HG03460 (cell line): Measurements from ENCODE around the gene ASB18.
"Not testable (repeated sequence)": the region's sequence is repeated elsewhere in the genome, so short reads cannot be mapped to it uniquely, and the experiment has no call there.

Experiments
- ATAC-seq: cut with Tn5 transposase; IDR thresholded peaks from one replicate; pipeline ENCODE4 v1.9.1; 2021; ENCODE audit not compliant: unreplicated experiment

Gene ASB18

GRCh38 chr2:236287656-236288055, 23.4 kb upstream of the ASB18 start:
- no peak for ATAC-seq

GRCh38 chr2:236286873-236287545, 22.8 kb upstream of the ASB18 start:
- no peak for ATAC-seq

GRCh38 chr2:236284208-236284607, 20.0 kb upstream of the ASB18 start:
- ATAC-seq: no peak

- ATAC-seq: no peak
These were observed 18.2 kb upstream of the ASB18 start for GRCh38 chr2:236282406-236282805.

DNA sequence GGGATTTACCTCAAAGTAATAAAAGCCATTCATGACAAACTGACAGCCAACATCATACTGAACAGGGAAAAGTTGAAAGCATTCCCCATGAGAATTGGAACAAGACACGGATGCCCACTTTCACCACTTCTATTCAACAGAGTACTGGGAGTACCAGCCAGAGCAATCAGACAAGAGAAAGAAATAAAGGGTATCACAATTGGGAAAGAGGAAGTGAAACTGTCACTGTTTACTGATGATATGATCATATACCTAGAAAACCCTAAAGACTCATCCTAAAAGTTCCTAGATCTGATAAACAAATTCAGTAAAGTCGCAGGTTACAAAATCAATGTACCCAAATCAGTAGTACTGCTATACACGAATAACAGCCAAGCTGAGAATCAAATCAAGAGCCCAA, 17.2 kb upstream of the ASB18 start:
- no peak for ATAC-seq

DNA sequence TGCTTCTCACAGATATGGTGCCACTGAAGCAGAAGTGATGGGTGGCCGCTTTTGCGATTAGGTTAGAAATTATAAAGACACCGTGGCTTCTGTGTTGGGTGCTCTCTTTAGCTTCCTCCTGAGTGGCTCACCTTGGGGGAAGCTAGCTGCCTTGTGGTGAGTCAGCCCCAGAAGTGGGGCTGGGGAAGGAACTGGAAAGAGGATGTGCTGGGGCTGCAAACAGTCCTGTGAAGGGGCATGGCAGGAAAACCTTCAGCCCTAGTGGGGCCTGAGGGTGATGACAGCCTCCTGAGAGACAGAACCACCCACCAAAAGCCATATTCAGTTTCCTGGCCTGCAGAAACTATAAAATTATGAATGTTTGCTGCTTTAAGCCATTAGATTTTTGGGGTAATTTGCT, 8.9 kb upstream of the ASB18 start:
- ATAC-seq: no peak

GRCh38 chr2:236271851-236272250, 7.6 kb upstream of the ASB18 start:
- ATAC-seq: no peak

- ATAC-seq: not testable (repeated sequence)
These were observed 5.7 kb upstream of the ASB18 start for GRCh38 chr2:236269876-236270275.

DNA sequence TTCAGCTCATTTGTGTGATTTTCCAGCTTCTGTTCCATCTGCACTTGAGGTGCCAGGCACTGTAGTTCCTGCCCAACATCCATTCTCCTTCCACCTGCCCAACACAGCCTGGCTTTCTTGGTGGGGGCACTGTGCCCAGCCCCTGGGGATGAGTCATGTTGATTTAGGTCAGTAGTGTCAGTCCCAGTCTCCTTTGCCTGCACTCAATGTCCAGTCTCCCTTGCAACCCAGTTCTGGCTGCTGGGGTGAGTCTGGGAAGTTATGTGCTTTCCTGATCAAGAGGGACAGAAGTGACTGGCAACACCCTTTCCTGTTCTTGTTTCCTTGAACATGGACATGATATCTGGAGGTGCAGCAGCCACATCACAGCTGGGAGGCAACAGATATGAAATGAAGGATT, 1.5 kb upstream of the ASB18 start:
- no peak for ATAC-seq

DNA sequence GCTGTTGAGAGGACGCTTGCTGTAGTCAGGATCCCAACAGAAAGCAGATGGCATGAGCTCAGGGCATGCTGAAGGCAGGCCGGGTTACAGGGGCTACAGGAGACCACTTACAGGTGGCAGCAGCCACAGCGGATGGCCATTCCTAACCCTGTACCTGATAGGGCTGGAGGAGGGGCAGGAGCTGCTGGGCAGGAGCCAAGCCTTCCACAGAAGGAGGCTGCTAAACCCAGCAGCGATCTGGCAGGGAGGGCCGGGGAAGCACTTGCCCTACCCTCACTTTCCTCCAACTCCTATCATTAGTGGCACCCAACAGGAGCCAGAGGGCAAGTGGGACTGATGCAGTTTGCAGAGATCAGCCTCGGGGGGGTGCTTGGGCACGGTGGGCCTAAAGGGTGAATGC, 2.0 kb downstream of the ASB18 start:
- ATAC-seq: no peak

DNA sequence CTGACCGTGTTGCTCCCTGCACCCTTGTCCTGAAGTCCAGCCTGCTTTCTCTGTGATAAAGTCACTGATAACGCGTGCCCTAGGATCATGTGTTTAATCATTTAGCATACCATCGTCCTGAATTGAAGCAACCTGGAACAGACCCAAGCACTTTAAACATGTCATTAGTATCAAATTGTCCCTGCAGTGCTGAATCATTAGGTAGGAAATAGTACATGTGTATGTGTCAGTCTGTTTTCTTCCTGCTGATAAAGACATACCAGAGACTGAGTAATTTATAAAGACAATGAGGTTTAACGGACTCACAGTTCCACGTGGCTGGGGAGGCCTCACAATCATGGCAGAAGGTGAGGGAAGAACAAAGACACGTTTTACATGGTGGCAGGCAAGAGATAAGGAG, 2.8 kb downstream of the ASB18 start:
- no peak for ATAC-seq

DNA sequence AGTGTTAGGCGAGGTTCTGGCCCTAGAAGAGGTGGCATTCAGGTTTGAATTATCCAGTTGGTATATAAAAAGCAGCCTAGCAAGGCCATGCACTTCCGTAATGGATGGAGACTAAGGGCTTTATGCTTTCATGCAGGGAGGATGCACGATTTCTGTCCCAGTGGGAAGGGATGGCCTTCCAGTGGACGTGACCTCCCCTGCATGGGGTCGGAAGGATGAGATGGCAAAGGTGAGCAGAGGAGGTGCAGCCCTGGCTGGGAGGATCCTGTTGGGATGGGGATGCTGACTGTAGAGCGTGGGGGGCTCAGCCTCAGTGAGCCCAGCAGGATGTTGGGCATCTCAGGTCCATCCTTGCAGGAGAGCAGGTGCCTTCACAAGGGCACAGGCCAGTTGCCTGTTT, 4.8 kb downstream of the ASB18 start:
- no peak for ATAC-seq

- no peak for ATAC-seq
These were observed 6.6 kb downstream of the ASB18 start for GRCh38 chr2:236257575-236257974.

- no peak for ATAC-seq
These were observed 7.1 kb downstream of the ASB18 start for GRCh38 chr2:236257136-236257535.

DNA sequence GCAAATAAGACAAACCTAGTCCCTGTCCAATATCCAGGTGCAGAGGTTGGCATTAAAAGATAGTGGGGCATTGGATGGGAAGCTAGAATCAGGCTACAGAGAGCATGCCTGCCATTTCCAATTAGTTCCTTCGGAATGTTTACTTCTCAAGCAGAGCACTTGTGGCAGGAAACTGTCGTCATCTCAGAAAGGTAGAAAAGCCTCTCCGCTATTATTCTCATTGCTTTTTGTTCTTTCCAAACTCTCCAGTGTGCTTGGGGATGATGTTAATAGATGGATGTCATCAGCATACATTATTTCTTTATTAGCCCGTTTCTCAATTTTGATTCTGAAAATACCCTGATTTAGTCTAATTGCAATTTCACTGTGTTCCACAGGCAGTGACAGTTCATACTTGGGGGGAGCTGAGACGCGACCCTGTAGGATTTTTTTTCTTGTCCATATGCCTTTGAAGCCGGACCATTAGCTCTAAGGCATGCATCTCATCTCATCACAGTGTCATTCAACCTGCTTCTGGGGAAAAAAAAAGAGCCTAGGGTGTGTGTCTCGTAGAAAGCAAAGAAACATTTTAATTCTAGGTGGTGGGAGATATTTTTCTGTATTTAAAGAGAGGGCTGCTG, 7.7 kb downstream of the ASB18 start:
- ATAC-seq: no peak

DNA sequence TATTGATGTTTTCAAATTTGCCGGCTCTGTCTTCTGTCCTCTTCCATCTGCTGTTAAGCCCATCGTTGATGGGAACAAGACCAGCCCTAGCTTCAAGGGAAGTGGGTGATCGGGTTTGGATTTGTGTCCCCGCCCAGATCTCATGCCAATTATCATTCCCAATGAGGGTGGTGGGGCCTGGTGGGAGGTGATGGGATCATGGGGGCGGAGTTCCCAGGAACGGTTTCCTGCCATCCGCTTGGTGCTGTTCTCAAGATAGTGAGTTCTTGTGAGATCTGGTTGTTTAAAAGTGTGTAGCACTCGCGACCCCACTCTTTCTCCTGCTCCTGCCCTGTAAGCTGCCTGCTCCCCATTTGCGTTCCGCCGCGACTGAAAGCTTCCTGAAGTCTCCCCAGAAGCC, 9.5 kb downstream of the ASB18 start:
- ATAC-seq: no peak

GRCh38 chr2:236254001-236254400, 10.2 kb downstream of the ASB18 start:
- ATAC-seq: no peak

- ATAC-seq: no peak
These were observed 11.6 kb downstream of the ASB18 start for GRCh38 chr2:236252602-236253001.

DNA sequence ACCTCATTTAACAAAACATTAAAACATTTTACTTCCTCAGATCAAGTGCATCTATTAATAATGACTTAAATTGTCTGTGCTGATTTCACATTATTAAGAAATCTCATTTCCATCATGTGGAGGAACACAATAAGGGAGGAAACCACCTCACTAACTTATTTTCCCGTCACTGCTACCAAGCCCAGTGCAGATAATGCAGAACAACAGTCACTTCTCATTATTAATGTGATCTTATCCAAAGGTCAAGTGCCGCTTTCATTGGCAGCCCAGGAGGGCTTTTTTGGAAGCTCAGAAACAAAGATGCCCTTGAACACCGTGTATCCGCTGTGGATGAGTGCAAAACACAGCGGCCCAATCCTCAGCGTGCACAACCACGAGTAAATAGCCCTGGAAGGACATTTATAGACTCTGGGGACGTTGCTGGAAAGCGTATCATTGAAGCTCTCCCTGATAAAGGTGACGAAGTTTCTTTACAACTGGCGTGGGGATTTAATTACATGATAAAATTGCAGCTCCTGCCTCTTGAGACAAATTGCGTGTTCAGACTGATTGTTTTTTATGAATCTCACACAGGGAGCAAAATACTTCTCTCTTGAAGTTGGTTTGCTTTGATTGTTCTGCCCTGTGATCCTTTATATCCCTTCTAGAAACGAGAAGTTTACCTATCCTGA, 13.2 kb downstream of the ASB18 start:
- no peak for ATAC-seq

- no peak for ATAC-seq
These were observed 13.9 kb downstream of the ASB18 start for GRCh38 chr2:236250286-236250685.

DNA sequence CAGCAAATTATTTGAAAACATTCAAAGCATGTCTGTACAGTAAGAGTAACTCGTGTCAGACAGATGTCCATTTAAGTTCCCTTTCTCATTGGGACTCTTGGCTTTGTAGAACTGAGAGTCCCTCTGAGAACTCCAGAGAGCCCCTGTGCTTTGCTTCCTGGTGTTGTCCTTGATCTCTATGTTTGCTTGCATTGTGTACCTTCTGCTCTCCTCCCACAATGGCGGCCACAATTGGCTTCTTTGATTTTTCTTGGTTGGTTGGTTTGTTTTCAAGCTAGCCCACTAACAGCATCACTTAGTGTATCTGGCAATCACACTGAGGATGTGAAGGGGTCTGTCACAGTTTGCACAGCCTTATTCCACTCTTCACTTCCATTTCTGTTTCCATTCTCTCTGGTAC, 15.1 kb downstream of the ASB18 start:
- ATAC-seq: no peak

- ATAC-seq: no peak
These were observed 17.4 kb downstream of the ASB18 start for GRCh38 chr2:236246711-236247246.
